ENCODE data around the gene RELL1. TPM values are rescaled to one million over a fixed set of nuclear protein-coding genes. Genes with fewer than 3 reads are reported as not detected.
A peak's percentile ranks its signal among the peaks of the same experiment; 100 is the strongest.

RELL1 gene
- total RNA-seq = 21.0 and 21.4 TPM in 2 replicates

- Mint-ChIP-seq H3K27me3 (ENCODE audit: insufficient read depth) (peaks cover 7% of the 10 kb centered on the region), H3K27ac (peak within 1 kb of the TSS; percentile 98), H3K36me3 (ENCODE audit: low read depth) (peaks cover 10% of the 10 kb centered on the region), H3K4me3 (peak within 1 kb of the TSS; percentile 96), H3K4me1 (ENCODE audit: low read depth) (peaks cover 40% of the 10 kb centered on the region), H3K9me3 (no peaks in the 10 kb centered on the region)
- intact Hi-C loops (cut with micrococcal nuclease) = loop anchor here (1.0 to 10.0 kb wide), 13 partner anchors 30 to 1841 kb away; partner anchors contain the start of genes KLF3, PGM2, TBC1D1 and UGDH
- peak; percentile 99 for DNase-seq (ENCODE audit: low spot score)
These were observed at the start of gene RELL1 for GRCh38 chr4:37686373-37687193. TSS of gene RELL1 (minus strand) at chr4:37686376. CDS start at chr4:37686287, 89 bp downstream.

GRCh38 chr4:37735578-37735977, 49.4 kb upstream of the RELL1 start:
- intact Hi-C loops (cut with micrococcal nuclease) = no loop called here
- Mint-ChIP-seq H3K4me1 (ENCODE audit: low read depth) (peaks cover 5% of the 10 kb centered on the region), H3K27me3 (ENCODE audit: insufficient read depth) (peaks cover 3% of the 10 kb centered on the region), H3K4me3 (no peak overlapping the region), H3K36me3 (ENCODE audit: low read depth) (no peaks in the 10 kb centered on the region), H3K9me3 (no peaks in the 10 kb centered on the region), H3K27ac (no peak overlapping the region)
- no peak for DNase-seq (ENCODE audit: low spot score)

GRCh38 chr4:37734989-37735388, 48.8 kb upstream of the RELL1 start:
- DNase-seq (ENCODE audit: low spot score) = no peak
- Mint-ChIP-seq H3K27ac (no peak overlapping the region), H3K36me3 (ENCODE audit: low read depth) (no peaks in the 10 kb centered on the region), H3K4me3 (no peak overlapping the region), H3K27me3 (ENCODE audit: insufficient read depth) (peaks cover 3% of the 10 kb centered on the region), H3K4me1 (ENCODE audit: low read depth) (peaks cover 5% of the 10 kb centered on the region), H3K9me3 (no peaks in the 10 kb centered on the region)
- intact Hi-C loops (cut with micrococcal nuclease) = no loop called here

- no peaks in the 10 kb centered on the region for H3K36me3 Mint-ChIP-seq (ENCODE audit: low read depth)
- no peaks in the 10 kb centered on the region for H3K27me3 Mint-ChIP-seq (ENCODE audit: insufficient read depth)
- no peak for DNase-seq (ENCODE audit: low spot score)
- no peak overlapping the region for H3K27ac Mint-ChIP-seq
- H3K4me1 Mint-ChIP-seq (ENCODE audit: low read depth) = peaks cover 5% of the 10 kb centered on the region
- H3K9me3 Mint-ChIP-seq = no peaks in the 10 kb centered on the region
- H3K4me3 Mint-ChIP-seq = no peak overlapping the region
- intact Hi-C loops (cut with micrococcal nuclease) = no loop called here
These were observed 47.2 kb upstream of the RELL1 start for GRCh38 chr4:37733240-37733867.

- no peaks in the 10 kb centered on the region for H3K9me3 Mint-ChIP-seq
- H3K4me1 Mint-ChIP-seq (ENCODE audit: low read depth) = peaks cover 5% of the 10 kb centered on the region
- intact Hi-C loops (cut with micrococcal nuclease) = no loop called here
- H3K27me3 Mint-ChIP-seq (ENCODE audit: insufficient read depth) = no peaks in the 10 kb centered on the region
- H3K4me3 Mint-ChIP-seq = no peak overlapping the region
- no peak for DNase-seq (ENCODE audit: low spot score)
- H3K36me3 Mint-ChIP-seq (ENCODE audit: low read depth) = no peaks in the 10 kb centered on the region
- H3K27ac Mint-ChIP-seq = no peak overlapping the region
These were observed 46.5 kb upstream of the RELL1 start for GRCh38 chr4:37732526-37733186.

- Mint-ChIP-seq H3K27me3 (ENCODE audit: insufficient read depth) (no peaks in the 10 kb centered on the region), H3K27ac (no peak overlapping the region), H3K4me3 (no peak overlapping the region), H3K36me3 (ENCODE audit: low read depth) (no peaks in the 10 kb centered on the region), H3K9me3 (no peaks in the 10 kb centered on the region), H3K4me1 (ENCODE audit: low read depth) (peaks cover 5% of the 10 kb centered on the region)
- intact Hi-C loops (cut with micrococcal nuclease) = no loop called here
- no peak for DNase-seq (ENCODE audit: low spot score)
These were observed 43.5 kb upstream of the RELL1 start for GRCh38 chr4:37729649-37730004.

- H3K4me3 Mint-ChIP-seq = no peak overlapping the region
- H3K4me1 Mint-ChIP-seq (ENCODE audit: low read depth) = peaks cover 7% of the 10 kb centered on the region
- no peaks in the 10 kb centered on the region for H3K36me3 Mint-ChIP-seq (ENCODE audit: low read depth)
- H3K27ac Mint-ChIP-seq = no peak overlapping the region
- no peaks in the 10 kb centered on the region for H3K9me3 Mint-ChIP-seq
- no peaks in the 10 kb centered on the region for H3K27me3 Mint-ChIP-seq (ENCODE audit: insufficient read depth)
- no peak for DNase-seq (ENCODE audit: low spot score)
- intact Hi-C loops (cut with micrococcal nuclease) = no loop called here
These were observed 41.9 kb upstream of the RELL1 start for GRCh38 chr4:37728064-37728463.

- no peak overlapping the region for H3K4me3 Mint-ChIP-seq
- intact Hi-C loops (cut with micrococcal nuclease) = no loop called here
These were observed 41.5 kb upstream of the RELL1 start for GRCh38 chr4:37727635-37728034.

GRCh38 chr4:37726666-37727065, 40.5 kb upstream of the RELL1 start:
- no peaks in the 10 kb centered on the region for H3K9me3 Mint-ChIP-seq
- peaks cover 16% of the 10 kb centered on the region for H3K4me1 Mint-ChIP-seq (ENCODE audit: low read depth)
- DNase-seq (ENCODE audit: low spot score) = no peak

More at GRCh38 chr4:37727635-37728034, 41.5 kb upstream of the RELL1 start:
- Mint-ChIP-seq H3K9me3 (no peaks in the 10 kb centered on the region), H3K27me3 (ENCODE audit: insufficient read depth) (no peaks in the 10 kb centered on the region), H3K27ac (no peak overlapping the region), H3K4me1 (ENCODE audit: low read depth) (peaks cover 7% of the 10 kb centered on the region), H3K36me3 (ENCODE audit: low read depth) (no peaks in the 10 kb centered on the region)
- no peak for DNase-seq (ENCODE audit: low spot score)

GRCh38 chr4:37725718-37726117, 39.5 kb upstream of the RELL1 start:
- no peak overlapping the region for H3K4me3 Mint-ChIP-seq
- no peaks in the 10 kb centered on the region for H3K9me3 Mint-ChIP-seq
- no peaks in the 10 kb centered on the region for H3K36me3 Mint-ChIP-seq (ENCODE audit: low read depth)
- no peak overlapping the region for H3K27ac Mint-ChIP-seq
- intact Hi-C loops (cut with micrococcal nuclease) = no loop called here
- no peaks in the 10 kb centered on the region for H3K27me3 Mint-ChIP-seq (ENCODE audit: insufficient read depth)
- peaks cover 16% of the 10 kb centered on the region for H3K4me1 Mint-ChIP-seq (ENCODE audit: low read depth)
- no peak for DNase-seq (ENCODE audit: low spot score)

More at GRCh38 chr4:37726666-37727065, 40.5 kb upstream of the RELL1 start:
- Mint-ChIP-seq H3K27me3 (ENCODE audit: insufficient read depth) (no peaks in the 10 kb centered on the region), H3K4me3 (no peak overlapping the region), H3K36me3 (ENCODE audit: low read depth) (no peaks in the 10 kb centered on the region), H3K27ac (no peak overlapping the region)
- intact Hi-C loops (cut with micrococcal nuclease) = no loop called here

- Mint-ChIP-seq H3K4me3 (no peak overlapping the region), H3K27ac (no peak overlapping the region), H3K27me3 (ENCODE audit: insufficient read depth) (no peaks in the 10 kb centered on the region), H3K4me1 (ENCODE audit: low read depth) (peaks cover 16% of the 10 kb centered on the region), H3K36me3 (ENCODE audit: low read depth) (no peaks in the 10 kb centered on the region), H3K9me3 (no peaks in the 10 kb centered on the region)
- no peak for DNase-seq (ENCODE audit: low spot score)
- intact Hi-C loops (cut with micrococcal nuclease) = loop anchor here (2.0 kb wide), 1 partner anchor 588 kb away; no protein-coding TSS in a partner anchor
These were observed 36.9 kb upstream of the RELL1 start for GRCh38 chr4:37723067-37723466.

- Mint-ChIP-seq H3K27ac (peak overlapping the region; percentile 61), H3K4me3 (no peak overlapping the region), H3K27me3 (ENCODE audit: insufficient read depth) (no peaks in the 10 kb centered on the region), H3K9me3 (no peaks in the 10 kb centered on the region), H3K4me1 (ENCODE audit: low read depth) (peaks cover 24% of the 10 kb centered on the region), H3K36me3 (ENCODE audit: low read depth) (no peaks in the 10 kb centered on the region)
- intact Hi-C loops (cut with micrococcal nuclease) = loop anchor here (2.0 kb wide), 1 partner anchor 589 kb away; no protein-coding TSS in a partner anchor
- DNase-seq (ENCODE audit: low spot score) = no peak
These were observed 35.9 kb upstream of the RELL1 start for GRCh38 chr4:37721995-37722638.
